Erythroblast (primary cell): Measurements from ENCODE around the gene WSCD1.

Experiments used
- GATA1 ChIP-seq: IDR thresholded peaks from 2 replicates; pipeline ENCODE4 v1.6.1; 2011; ENCODE audit warnings: low read depth, mild to moderate bottlenecking, control low read depth, low read length, moderate library complexity
- POLR2A ChIP-seq: IDR thresholded peaks from 2 replicates; pipeline ENCODE4 v1.6.1; 2011; ENCODE audit warnings: mild to moderate bottlenecking, low read length

GRCh38 chr17:6064868-6065267, 5.3 kb upstream of the WSCD1 start:
- no peak for TF ChIP-seq POLR2A
- no peak for TF ChIP-seq GATA1
